ENCODE measurements around the gene TMEM120B.
"Not testable (repeated sequence)": the region's sequence is repeated elsewhere in the genome, so short reads cannot be mapped to it uniquely, and the experiment has no call there.

The TMEM120B gene

GRCh38 chr12:121712461-121713256 lies at the start of gene TMEM120B:
TMEM120B (plus strand) TSS chr12:121712752; CDS start chr12:121712896, 144 bp downstream.
- peak within 1 kb of the TSS; percentile 82 for H3K4me3 ChIP-seq (ENCODE audit: control insufficient read depth, low read depth, low read length)
- DNase-seq (ENCODE audit: low read depth): peak; percentile 56
- no peak for TF ChIP-seq CTCF (conservative IDR thresholded peaks at IDR 0.05; ENCODE audit: control insufficient read depth, insufficient read depth, low read depth, low read length)

- H3K4me3 ChIP-seq (ENCODE audit: control insufficient read depth, low read depth, low read length): no peak overlapping the region
- DNase-seq (ENCODE audit: low read depth): no peak
- TF ChIP-seq CTCF (conservative IDR thresholded peaks at IDR 0.05; ENCODE audit: control insufficient read depth, insufficient read depth, low read depth, low read length): no peak
Observed at GRCh38 chr12:121663610-121663929, 49.0 kb upstream of the TMEM120B start.

GRCh38 chr12:121666829-121667228 lies 45.7 kb upstream of the TMEM120B start:
- H3K4me3 ChIP-seq (ENCODE audit: control insufficient read depth, low read depth, low read length); DNase-seq (ENCODE audit: low read depth): not testable (repeated sequence)

GRCh38 chr12:121668750-121669520 lies 43.6 kb upstream of the TMEM120B start:
- DNase-seq (ENCODE audit: low read depth): peak; percentile 38

GRCh38 chr12:121669521-121669900 lies 43.0 kb upstream of the TMEM120B start, which contains the start of gene MORN3:
MORN3 (minus strand) TSS chr12:121669654; CDS start chr12:121669483, 171 bp downstream.
- no peak for TF ChIP-seq CTCF (conservative IDR thresholded peaks at IDR 0.05; ENCODE audit: control insufficient read depth, insufficient read depth, low read depth, low read length)
- H3K4me3 ChIP-seq (ENCODE audit: control insufficient read depth, low read depth, low read length): no peak within 1 kb of the TSS
- DNase-seq (ENCODE audit: low read depth): no peak

More at GRCh38 chr12:121668750-121669520, 43.6 kb upstream of the TMEM120B start:
- TF ChIP-seq CTCF (conservative IDR thresholded peaks at IDR 0.05; ENCODE audit: control insufficient read depth, insufficient read depth, low read depth, low read length): peak; percentile 58
- no peak overlapping the region for H3K4me3 ChIP-seq (ENCODE audit: control insufficient read depth, low read depth, low read length)

- no peak for TF ChIP-seq CTCF (conservative IDR thresholded peaks at IDR 0.05; ENCODE audit: control insufficient read depth, insufficient read depth, low read depth, low read length)
- no peak for DNase-seq (ENCODE audit: low read depth)
- H3K4me3 ChIP-seq (ENCODE audit: control insufficient read depth, low read depth, low read length): peak overlapping the region; percentile 59
Observed at GRCh38 chr12:121673013-121673511, 39.5 kb upstream of the TMEM120B start.

- DNase-seq (ENCODE audit: low read depth): no peak
- H3K4me3 ChIP-seq (ENCODE audit: control insufficient read depth, low read depth, low read length): no peak overlapping the region
- TF ChIP-seq CTCF (conservative IDR thresholded peaks at IDR 0.05; ENCODE audit: control insufficient read depth, insufficient read depth, low read depth, low read length): no peak
Observed at GRCh38 chr12:121676190-121676589, 36.4 kb upstream of the TMEM120B start.
